A673 (cell line): ENCODE data around the gene CSF2.

Experiments used
- CTCF ChIP-seq: fragments of 300-800, 200-600 bp; sonication (generic); conservative IDR thresholded peaks from 2 replicates; pipeline ENCODE4 v1.5.1; 2017; ENCODE audit warnings: low read depth, mild to moderate bottlenecking, antibody characterized with exemption, low read length, moderate library complexity, mixed read lengths
- EZH2 ChIP-seq: fragments of 200-600 bp; sonication (generic); IDR thresholded peaks from 2 replicates; pipeline ENCODE4 v1.6.1; 2017; ENCODE audit warnings: borderline replicate concordance, low read depth, mild to moderate bottlenecking, mixed read lengths, antibody characterized with exemption, low read length; ENCODE audit not compliant: poor library complexity, severe bottlenecking

- no peak for TF ChIP-seq CTCF
- no peak for TF ChIP-seq EZH2
These were observed 43.8 kb upstream of the CSF2 start for GRCh38 chr5:132029609-132030330.
